Loucy (cell line): ENCODE measurements around the gene HERPUD2.

Experiments
- H2AFZ ChIP-seq: fragments of 200-600 bp; sonication (generic); 2 replicates; pipeline ENCODE4 v1.6.0; 2016; ENCODE audit warnings: antibody characterized with exemption, mild to moderate bottlenecking, low read length, moderate library complexity
- H3F3A ChIP-seq: fragments of 200-600 bp; 2 replicates; pipeline ENCODE4 v1.6.0; 2016; ENCODE audit warnings: antibody characterized with exemption, low read depth, mild to moderate bottlenecking
- H3K27me3 ChIP-seq: fragments of 200-600 bp; sonication (generic); 2 replicates; pipeline ENCODE4 v1.6.1; 2014; ENCODE audit warnings: low read length, mild to moderate bottlenecking; ENCODE audit not compliant: insufficient read depth, poor library complexity, severe bottlenecking
- H3K36me3 ChIP-seq: fragments of 200-600 bp; sonication (generic); 2 replicates; pipeline ENCODE4 v1.6.1; 2016; ENCODE audit warnings: low read length; ENCODE audit not compliant: insufficient read depth
- H3K4me1 ChIP-seq: fragments of 200-600 bp; sonication (generic); 2 replicates; pipeline ENCODE4 v1.5.1; 2014; ENCODE audit warnings: low read length, mild to moderate bottlenecking; ENCODE audit not compliant: insufficient read depth, poor library complexity, severe bottlenecking
- H3K4me2 ChIP-seq: fragments of 200-600 bp; sonication (generic); 2 replicates; pipeline ENCODE4 v1.6.0; 2014; ENCODE audit warnings: antibody characterized with exemption, low read length, low read depth, mild to moderate bottlenecking; ENCODE audit not compliant: poor library complexity, severe bottlenecking
- H3K4me3 ChIP-seq: fragments of 200-600 bp; sonication (generic); 2 replicates; pipeline ENCODE4 v1.5.1; 2014; ENCODE audit warnings: low read length, mild to moderate bottlenecking, mixed read lengths; ENCODE audit not compliant: poor library complexity, severe bottlenecking
- H3K79me2 ChIP-seq: fragments of 200-600 bp; sonication (generic); 2 replicates; pipeline ENCODE4 v1.6.1; 2014; ENCODE audit warnings: low read length; ENCODE audit not compliant: insufficient read depth
- H3K9ac ChIP-seq: fragments of 200-600 bp; sonication (generic); 2 replicates; pipeline ENCODE4 v1.6.0; 2014; ENCODE audit warnings: mild to moderate bottlenecking, low read depth, low read length, moderate library complexity; ENCODE audit not compliant: poor library complexity, severe bottlenecking
- H3K9me2 ChIP-seq: fragments of 200-600 bp; sonication (generic); replicated peaks from 2 replicates; pipeline ENCODE4 v1.6.1; 2016; ENCODE audit warnings: low read depth, low read length, mixed read lengths
- H3K9me3 ChIP-seq: fragments of 200-600 bp; sonication (generic); 2 replicates; pipeline ENCODE4 v1.6.1; 2014; ENCODE audit warnings: mild to moderate bottlenecking, antibody characterized with exemption, low read length, low read depth; ENCODE audit not compliant: insufficient read depth
- H4K20me1 ChIP-seq: fragments of 200-600 bp; sonication (generic); 2 replicates; pipeline ENCODE4 v1.6.0; 2014; ENCODE audit warnings: antibody characterized with exemption, low read length, mild to moderate bottlenecking; ENCODE audit not compliant: insufficient read depth, poor library complexity, severe bottlenecking
- CTCF ChIP-seq: fragments of 200-600 bp; sonication (generic); conservative IDR thresholded peaks from 2 replicates; pipeline ENCODE4 v1.5.1; 2014; ENCODE audit warnings: mild to moderate bottlenecking, antibody characterized with exemption, low read length
- EZH2phosphoT487 ChIP-seq: fragments of 200-600 bp; IDR thresholded peaks from 2 replicates; pipeline ENCODE4 v1.6.1; 2018; ENCODE audit warnings: antibody characterized with exemption, mild to moderate bottlenecking, moderate library complexity, borderline replicate concordance

HERPUD2 gene

GRCh38 chr7:35704261-35704660 lies 9.3 kb upstream of the HERPUD2 start:
- no peaks in the 10 kb centered on the region for H3K9me2 ChIP-seq
- H3K9ac ChIP-seq, result no peak overlapping the region
- TF ChIP-seq EZH2phosphoT487 (no peak), CTCF (no peak)
- H3K4me3 ChIP-seq, result no peak overlapping the region
- no peak overlapping the region for H3K4me2 ChIP-seq
- H4K20me1 ChIP-seq, result no peaks in the 10 kb centered on the region
- H3F3A ChIP-seq, result no peaks in the 10 kb centered on the region
- no peaks in the 10 kb centered on the region for H3K27me3 ChIP-seq
- no peaks in the 10 kb centered on the region for H3K79me2 ChIP-seq
- H3K36me3 ChIP-seq, result no peaks in the 10 kb centered on the region
- peaks cover 7% of the 10 kb centered on the region for H3K4me1 ChIP-seq
- H2AFZ ChIP-seq, result no peak overlapping the region
- no peaks in the 10 kb centered on the region for H3K9me3 ChIP-seq

GRCh38 chr7:35702541-35702940 lies 7.6 kb upstream of the HERPUD2 start:
- TF ChIP-seq EZH2phosphoT487, result no peak
- TF ChIP-seq CTCF, result no peak
- no peaks in the 10 kb centered on the region for H3K9me2 ChIP-seq
- H3K4me3 ChIP-seq, result no peak overlapping the region
- H3K79me2 ChIP-seq, result no peaks in the 10 kb centered on the region
- no peak overlapping the region for H3K4me2 ChIP-seq
- H3K27me3 ChIP-seq, result no peaks in the 10 kb centered on the region
- H3K36me3 ChIP-seq, result no peaks in the 10 kb centered on the region
- H3F3A ChIP-seq, result no peaks in the 10 kb centered on the region
- no peaks in the 10 kb centered on the region for H4K20me1 ChIP-seq
- no peak overlapping the region for H3K9ac ChIP-seq
- no peak overlapping the region for H2AFZ ChIP-seq
- H3K4me1 ChIP-seq, result peaks cover 7% of the 10 kb centered on the region
- H3K9me3 ChIP-seq, result no peaks in the 10 kb centered on the region

- Histone ChIP-seq H3K9ac (no peak overlapping the region), H3F3A (no peaks in the 10 kb centered on the region), H3K4me3 (no peak overlapping the region), H3K36me3 (no peaks in the 10 kb centered on the region), H3K27me3 (no peaks in the 10 kb centered on the region), H3K9me2 (no peaks in the 10 kb centered on the region), H3K79me2 (peaks cover 3% of the 10 kb centered on the region; the same call in 1 of the 2 replicates), H3K4me1 (peaks cover 11% of the 10 kb centered on the region), H2AFZ (no peak overlapping the region), H3K9me3 (no peaks in the 10 kb centered on the region), H3K4me2 (no peak overlapping the region), H4K20me1 (no peaks in the 10 kb centered on the region)
- TF ChIP-seq EZH2phosphoT487 (no peak), CTCF (no peak)
These were observed 6.5 kb upstream of the HERPUD2 start for GRCh38 chr7:35701287-35701900.
